ENCODE measurements around the gene SLC26A4. TPM values are rescaled to one million over a fixed set of nuclear protein-coding genes. Genes with fewer than 3 reads are reported as not detected.

The SLC26A4 gene
- total and polyA plus RNA-seq, 10 of the 15 experiments (the other 5 are each of a cell fraction or from before 2014, with no cell fraction given), result 0.01 to 0.18 (median 0.08) TPM; not detected in 5

- TF ChIP-seq MTA3 (IDR thresholded peaks at IDR 0.05; ENCODE audit: borderline replicate concordance, low read length), result no peak
- no peak for TF ChIP-seq ZNF24 (IDR thresholded peaks at IDR 0.05)
- no peak for TF ChIP-seq SPI1 (IDR thresholded peaks at IDR 0.05; ENCODE audit: borderline replicate concordance, insufficient read depth, low read depth, low read length)
- TF ChIP-seq SP1 (IDR thresholded peaks at IDR 0.05; ENCODE audit: low read depth, low read length), result no peak
- TF ChIP-seq SKIL (IDR thresholded peaks at IDR 0.05; ENCODE audit: low read depth, poor library complexity, severe bottlenecking), result no peak
- peak; percentile 82 for TF ChIP-seq REST (IDR thresholded peaks at IDR 0.05; ENCODE audit: low read depth, low read length)
- no peak for TF ChIP-seq ELK1 (IDR thresholded peaks at IDR 0.05; ENCODE audit: low read depth, low read length)
- no peak for TF ChIP-seq CHD1 (IDR thresholded peaks at IDR 0.05; ENCODE audit: low read depth, low read length)
- no peak for TF ChIP-seq FOS (IDR thresholded peaks at IDR 0.05; ENCODE audit: borderline replicate concordance, extremely low read depth, insufficient read length)
Measured at GRCh38 chr7:107661081-107661864, 645 bp downstream of the SLC26A4 start (continued).
